GM12878 (cell line): ENCODE measurements around the gene CLDN9. TPM values are rescaled to one million over a fixed set of nuclear protein-coding genes. Genes with fewer than 3 reads are reported as not detected.

Source experiments
- ATAC-seq: fragments of 200-7000 bp; cut with Tn5 transposase; 3 replicates; pipeline ENCODE4 v1.9.1; 2020; ENCODE audit warnings: mild to moderate bottlenecking, moderate library complexity
- BruUV-seq: library from RNA; stranded (reverse); fragments of 400-500 nt; replicated peaks from 2 replicates; lab custom pipeline; 2021; lab: Mats Ljungman, UMichigan
- CTCF ChIA-PET: fragments of 300-600 bp; sonication (Branson Sonifier 250); formaldehyde crosslinking; extraction: SDS; loops from one replicate; lab custom pipeline; 2021; ENCODE audit warnings: inconsistent platforms; lab: Yijun Ruan, JAX
- POLR2A ChIA-PET: fragments of 350-600 bp; formaldehyde crosslinking; extraction: SDS; loops from one replicate; lab custom pipeline; 2021; ENCODE audit warnings: inconsistent platforms; lab: Charles Lee
- RAD21 ChIA-PET: fragments of 300-600 bp; sonication (Branson Sonifier 250); formaldehyde crosslinking; loops from one replicate; lab custom pipeline; 2023; ENCODE audit warnings: antibody characterized with exemption; ENCODE audit not compliant: unreplicated experiment; lab: Charles Lee
- SMC1A ChIA-PET: fragments of 300-600 bp; sonication (Branson Sonifier 250); formaldehyde crosslinking; loops from one replicate; lab custom pipeline; 2023; ENCODE audit not compliant: unreplicated experiment, uncharacterized antibody; lab: Charles Lee
- DNase-seq: peaks from one replicate; pipeline ENCODE4 v3.0.0-alpha.2; 2011; ENCODE audit warnings: low read depth, low spot score
- FAIRE-seq: peaks from 3 replicates; lab custom pipeline; 2011; peaks lifted over from hg19 to GRCh38; lab: Jason Lieb, UNC
- H2AFZ ChIP-seq: 2 replicates; pipeline ENCODE4 v1.6.0; 2011; ENCODE audit warnings: low read depth, low read length, control low read depth; ENCODE audit not compliant: control insufficient read depth
- H3K27ac ChIP-seq: 2 replicates; pipeline ENCODE4 v1.5.1; 2011; ENCODE audit warnings: control low read depth; ENCODE audit not compliant: control insufficient read depth, insufficient read depth
- H3K27me3 ChIP-seq, 2 experiments: replicated peaks in 1 of 2; 2 replicates each; pipeline versions ENCODE4 v1.6.0 to v1.6.1; 2011; ENCODE audit warnings: low read length in 1 of 2; ENCODE audit not compliant: control insufficient read depth in 2 of 2, insufficient read depth in 2 of 2
- H3K36me3 ChIP-seq, 2 experiments: 2 replicates each; pipeline ENCODE4 v1.5.1; 2011; ENCODE audit warnings: low read length in 1 of 2; ENCODE audit not compliant: control insufficient read depth in 2 of 2, insufficient read depth in 2 of 2
- H3K4me1 ChIP-seq: 2 replicates; pipeline ENCODE4 v1.6.1; 2011; ENCODE audit warnings: mild to moderate bottlenecking, low read length, moderate library complexity, mixed read lengths; ENCODE audit not compliant: control insufficient read depth, insufficient read depth
- H3K4me2 ChIP-seq: 2 replicates; pipeline ENCODE4 v1.6.0; 2011; ENCODE audit warnings: control low read depth; ENCODE audit not compliant: control insufficient read depth, insufficient read depth
- H3K4me3 ChIP-seq: fragments of 200-600 bp; sonication (generic); 2 replicates; pipeline ENCODE4 v1.5.1; 2016
- H3K79me2 ChIP-seq: 2 replicates; pipeline ENCODE4 v1.6.0; 2011; ENCODE audit warnings: low read length; ENCODE audit not compliant: control insufficient read depth, insufficient read depth
- H3K9ac ChIP-seq: 2 replicates; pipeline ENCODE4 v1.8.0; 2011; ENCODE audit warnings: low read length, control low read depth, mixed read lengths; ENCODE audit not compliant: control insufficient read depth, insufficient read depth
- H3K9me3 ChIP-seq: replicated peaks from 3 replicates; pipeline ENCODE4 v1.5.1; 2011; ENCODE audit warnings: mild to moderate bottlenecking, low read length; ENCODE audit not compliant: control insufficient read depth, insufficient read depth
- H4K20me1 ChIP-seq: 2 replicates; pipeline ENCODE4 v1.6.0; 2011; ENCODE audit not compliant: control insufficient read depth, insufficient read depth
- BHLHE40 ChIP-seq, 2 experiments: fragments of 450-650 bp in 1 of 2; IDR thresholded peaks; 2 replicates each; pipeline ENCODE4 v1.6.1; 2011 to 2017; ENCODE audit warnings: low read depth in 2 of 2, borderline replicate concordance in 1 of 2, improper control_type of control experiment in 1 of 2, low read length in 1 of 2, mild to moderate bottlenecking in 1 of 2
- EED ChIP-seq: sonication (generic); IDR thresholded peaks from 2 replicates; pipeline ENCODE4 v1.6.1; 2016; ENCODE audit warnings: antibody characterized with exemption, low read depth
- EGR1 ChIP-seq, 2 experiments: IDR thresholded peaks; 1 replicate in 1 of 2; 2 replicates in 1 of 2; pipeline ENCODE4 v1.6.1; 2011 to 2012; ENCODE audit warnings: low read depth in 2 of 2, low read length in 2 of 2, borderline replicate concordance in 1 of 2, mild to moderate bottlenecking in 1 of 2, moderate library complexity in 1 of 2
- GABPA ChIP-seq: IDR thresholded peaks from 2 replicates; pipeline ENCODE4 v1.6.1; 2014; ENCODE audit warnings: antibody characterized with exemption, low read depth, mild to moderate bottlenecking, inconsistent platforms
- HCFC1 ChIP-seq: fragments of 150-350 bp; IDR thresholded peaks from 2 replicates; pipeline ENCODE4 v1.6.1; 2014; ENCODE audit warnings: low read length
- NKRF ChIP-seq: fragments of 450-650 bp; conservative IDR thresholded peaks from 2 replicates; pipeline ENCODE4 v1.6.1; 2017; ENCODE audit warnings: mild to moderate bottlenecking, moderate library complexity
- NR2F1 ChIP-seq: fragments of 450-650 bp; conservative IDR thresholded peaks from 2 replicates; pipeline ENCODE4 v1.6.1; 2017; ENCODE audit warnings: mild to moderate bottlenecking
- TAF1 ChIP-seq: IDR thresholded peaks from 2 replicates; pipeline ENCODE4 v1.6.1; 2011; ENCODE audit warnings: mild to moderate bottlenecking, low read depth, low read length, borderline replicate concordance
- ZBTB11 ChIP-seq: fragments of 450-650 bp; formaldehyde crosslinking; IDR thresholded peaks from 2 replicates; pipeline ENCODE4 v1.5.0; 2022; ENCODE audit warnings: mild to moderate bottlenecking, missing genetic modification characterization
- ZBTB4 ChIP-seq: fragments of 450-650 bp; formaldehyde crosslinking; IDR thresholded peaks from 2 replicates; pipeline ENCODE4 v1.4.0; 2022; ENCODE audit warnings: mild to moderate bottlenecking, moderate library complexity
- ZNF622 ChIP-seq: fragments of 450-650 bp; IDR thresholded peaks from 2 replicates; pipeline ENCODE4 v1.6.1; 2017; ENCODE audit warnings: mild to moderate bottlenecking, inconsistent platforms
- WGBS: methylation state at CpG from one replicate; pipeline ENCODE4 v1.1.6; 2016; ENCODE audit warnings: low lambda C conversion rate; ENCODE audit not compliant: insufficient replicate concordance, insufficient coverage; ENCODE audit errors: missing lambda C conversion rate; 5-methylcytosine and 5-hydroxymethylcytosine counted together
- in situ Hi-C: fragments of 300-500 bp; cut with MboI; formaldehyde crosslinking; loops from 9 replicates; pipeline ENCODE4 v1.14.3; 2018; ENCODE audit warnings: mixed read lengths
- intact Hi-C: fragments of 100-400 bp; cut with micrococcal nuclease; formaldehyde crosslinking; loops from one replicate; pipeline ENCODE4 v1.14.2; 2022; ENCODE audit not compliant: unreplicated experiment
- polyA plus RNA-seq, 11 experiments: library from polyadenylated mRNA; depleted of rRNA in 4 of 11; unstranded in 6 of 11; stranded (reverse) in 5 of 11; fragments of >200 nt; fragmentation: Nextera tagmentation in 4 of 11; fragmentation: Illumina TruSeq in 1 of 11; extraction: Ambion mirVana in 4 of 11; extraction: Trizol in 1 of 11; gene quantifications; 1 replicate in 1 of 11; 2 replicates in 10 of 11; pipeline versions ENCODE4 v1.2.1 to v1.2.3, GENCODE V29; 2011 to 2016; ENCODE audit warnings: inconsistent platforms in 2 of 11, missing spikeins in 2 of 11, low read depth in 1 of 11
- total RNA-seq, 4 experiments: library from RNA; depleted of rRNA in 3 of 4; stranded (reverse); fragments of >200 nt in 3 of 4; fragmentation: Illumina TruSeq in 1 of 4; extraction: Trizol in 1 of 4; gene quantifications; 2 replicates each; pipeline versions ENCODE4 v1.2.1 to v1.2.3, GENCODE V29; 2013 to 2021

CLDN9 gene
- total and polyA plus RNA-seq, 10 of the 15 experiments (the other 5 are each of a cell fraction or from before 2014, with no cell fraction given), result not detected

- in situ Hi-C loops (no loop called here), intact Hi-C loops (no loop called here)
- H3K79me2 ChIP-seq, result no peaks in the 10 kb centered on the region
- H3K4me1 ChIP-seq, result peaks cover 6% of the 10 kb centered on the region
- no peak overlapping the region for H3K9ac ChIP-seq
- ATAC-seq (no peak), DNase-seq (no peak), FAIRE-seq (no peak)
- no peak overlapping the region for H3K4me3 ChIP-seq
- ChIA-PET POLR2A (interaction anchor here (1.0 kb wide), 1 partner anchor 45 kb away, joined by 3 read pairs; no protein-coding TSS in a partner anchor), SMC1A (interaction anchor here (0.9 kb wide), 1 partner anchor 93 kb away, joined by 3 read pairs; no protein-coding TSS in a partner anchor), RAD21 (interaction anchor here (2.0 kb wide), 1 partner anchor 23 kb away, joined by 12 read pairs; no protein-coding TSS in a partner anchor), CTCF (interaction anchor here (0.8 to 18.2 kb wide), 5 partner anchors 7 to 101 kb away, joined by 3 to 421 read pairs (median 10); no protein-coding TSS in a partner anchor)
- no peak overlapping the region for H2AFZ ChIP-seq
- H3K4me2 ChIP-seq, result no peak overlapping the region
- H3K9me3 ChIP-seq, result no peaks in the 10 kb centered on the region
- H3K36me3 ChIP-seq, result no peaks in the 10 kb centered on the region
- no peak overlapping the region for H3K27ac ChIP-seq
- peaks cover 8 to 17% of the 10 kb centered on the region in 2 experiments; a peak in 3 of 4 replicates for H3K27me3 ChIP-seq
- WGBS, result 9% methylated on average over 19 of the region's 19 CpGs
- no peaks in the 10 kb centered on the region for H4K20me1 ChIP-seq
- no TSS peak for BruUV-seq
- no peak for TF ChIP-seq NR2F1
- no peak for TF ChIP-seq NKRF
- no peak for TF ChIP-seq EED
- no peak for TF ChIP-seq TAF1
- no peak for TF ChIP-seq ZBTB4
- no peak for TF ChIP-seq GABPA
- TF ChIP-seq ZNF622, result no peak
- TF ChIP-seq ZBTB11 (CRISPR knock-in tag), result no peak
- no peak for TF ChIP-seq HCFC1
- no peak for TF ChIP-seq EGR1 (IDR thresholded peaks at IDR 0.05; ENCODE audit: borderline replicate concordance in 1 of 2, low read depth in 2 of 2, low read length in 2 of 2)
- no peak for TF ChIP-seq BHLHE40 (IDR thresholded peaks at IDR 0.05; ENCODE audit: borderline replicate concordance in 1 of 2, low read depth in 2 of 2, low read length in 1 of 2)
Observed at GRCh38 chr16:3035289-3035971, 22.7 kb downstream of the CLDN9 start.
